NCI-H510A (cell line): Measurements from ENCODE around the gene ADAMTS20.
"Not testable (repeated sequence)": the region's sequence is repeated elsewhere in the genome, so short reads cannot be mapped to it uniquely, and the experiment has no call there.

ENCODE experiments used
- DNase-seq: peaks from one replicate; lab custom pipeline; 2025; lab: John Stamatoyannopoulos, UW

Gene ADAMTS20, protein sequence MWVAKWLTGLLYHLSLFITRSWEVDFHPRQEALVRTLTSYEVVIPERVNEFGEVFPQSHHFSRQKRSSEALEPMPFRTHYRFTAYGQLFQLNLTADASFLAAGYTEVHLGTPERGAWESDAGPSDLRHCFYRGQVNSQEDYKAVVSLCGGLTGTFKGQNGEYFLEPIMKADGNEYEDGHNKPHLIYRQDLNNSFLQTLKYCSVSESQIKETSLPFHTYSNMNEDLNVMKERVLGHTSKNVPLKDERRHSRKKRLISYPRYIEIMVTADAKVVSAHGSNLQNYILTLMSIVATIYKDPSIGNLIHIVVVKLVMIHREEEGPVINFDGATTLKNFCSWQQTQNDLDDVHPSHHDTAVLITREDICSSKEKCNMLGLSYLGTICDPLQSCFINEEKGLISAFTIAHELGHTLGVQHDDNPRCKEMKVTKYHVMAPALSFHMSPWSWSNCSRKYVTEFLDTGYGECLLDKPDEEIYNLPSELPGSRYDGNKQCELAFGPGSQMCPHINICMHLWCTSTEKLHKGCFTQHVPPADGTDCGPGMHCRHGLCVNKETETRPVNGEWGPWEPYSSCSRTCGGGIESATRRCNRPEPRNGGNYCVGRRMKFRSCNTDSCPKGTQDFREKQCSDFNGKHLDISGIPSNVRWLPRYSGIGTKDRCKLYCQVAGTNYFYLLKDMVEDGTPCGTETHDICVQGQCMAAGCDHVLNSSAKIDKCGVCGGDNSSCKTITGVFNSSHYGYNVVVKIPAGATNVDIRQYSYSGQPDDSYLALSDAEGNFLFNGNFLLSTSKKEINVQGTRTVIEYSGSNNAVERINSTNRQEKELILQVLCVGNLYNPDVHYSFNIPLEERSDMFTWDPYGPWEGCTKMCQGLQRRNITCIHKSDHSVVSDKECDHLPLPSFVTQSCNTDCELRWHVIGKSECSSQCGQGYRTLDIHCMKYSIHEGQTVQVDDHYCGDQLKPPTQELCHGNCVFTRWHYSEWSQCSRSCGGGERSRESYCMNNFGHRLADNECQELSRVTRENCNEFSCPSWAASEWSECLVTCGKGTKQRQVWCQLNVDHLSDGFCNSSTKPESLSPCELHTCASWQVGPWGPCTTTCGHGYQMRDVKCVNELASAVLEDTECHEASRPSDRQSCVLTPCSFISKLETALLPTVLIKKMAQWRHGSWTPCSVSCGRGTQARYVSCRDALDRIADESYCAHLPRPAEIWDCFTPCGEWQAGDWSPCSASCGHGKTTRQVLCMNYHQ (N-terminal part only)

DNA sequence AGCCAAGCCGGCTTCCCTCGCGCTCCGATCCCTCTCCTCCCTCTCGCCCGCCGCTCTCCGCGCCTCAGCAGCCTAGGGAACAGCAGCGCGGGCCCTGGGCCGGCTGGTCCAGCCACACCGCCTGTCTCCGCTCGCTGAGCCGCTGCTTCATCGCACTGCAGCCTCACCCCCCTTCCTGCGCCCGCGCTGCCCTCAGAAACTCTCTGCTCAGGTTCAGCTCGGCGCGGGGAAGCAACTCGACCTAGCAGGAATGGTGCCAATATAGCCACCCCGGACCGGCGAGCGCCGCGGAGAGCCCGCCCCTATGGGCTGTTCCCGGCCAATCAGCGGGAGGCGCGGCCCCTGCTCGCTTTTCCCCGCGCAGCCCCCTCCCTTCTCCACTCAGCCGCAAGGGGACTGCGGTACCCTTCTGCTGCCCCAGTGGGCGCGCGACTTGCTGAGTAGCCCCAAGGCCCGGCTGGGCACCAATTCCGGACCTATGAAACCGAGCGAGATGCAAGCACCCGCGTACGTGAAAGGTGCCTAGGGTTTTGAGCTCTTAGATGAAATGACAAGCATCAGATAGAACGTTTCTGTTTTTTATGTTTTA lies at the start of gene ADAMTS20:
ADAMTS20 (minus strand) TSS at position 233 of the 589 bp plus-strand sequence. CDS start 282 bp downstream, outside the sequence.
- no peak for DNase-seq

DNA sequence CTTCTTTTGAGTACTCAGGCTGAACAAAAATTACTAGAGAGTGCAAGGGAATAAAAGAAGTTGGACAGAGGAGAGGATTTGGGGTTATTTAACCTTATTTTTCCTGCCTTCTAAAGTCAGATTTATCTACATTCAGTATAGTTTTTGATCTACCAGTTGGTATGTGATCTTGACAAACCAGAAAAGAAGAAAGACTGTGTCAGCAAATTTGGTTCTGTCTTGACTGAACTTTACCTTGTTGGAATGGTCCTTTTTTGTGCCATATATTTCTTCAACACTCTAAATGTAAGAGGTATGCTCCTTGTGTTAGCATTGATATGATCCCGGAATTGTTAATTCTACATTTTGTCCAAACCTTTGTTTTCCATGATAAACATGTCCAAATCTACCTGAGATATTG lies 47.7 kb upstream of the ADAMTS20 start:
- DNase-seq: no peak

DNA sequence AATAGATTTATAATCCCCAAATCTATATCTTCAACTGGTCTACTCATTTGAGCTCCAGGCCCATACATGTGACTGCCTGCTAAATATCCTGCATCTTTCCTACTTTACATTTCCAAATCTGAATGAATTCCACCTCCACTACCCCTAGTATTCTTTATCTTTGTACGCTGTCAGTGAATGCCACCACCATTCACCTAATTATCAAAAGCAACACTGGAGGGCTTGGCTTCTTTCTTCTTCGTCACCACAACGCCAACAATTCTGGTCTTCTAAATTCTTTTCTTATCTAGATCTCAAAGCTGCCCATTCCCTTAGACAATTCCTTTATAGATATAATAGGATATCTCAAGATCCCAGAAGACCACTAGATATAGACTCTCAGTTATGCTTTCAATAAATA lies 47.1 kb upstream of the ADAMTS20 start:
- DNase-seq: no peak

DNA sequence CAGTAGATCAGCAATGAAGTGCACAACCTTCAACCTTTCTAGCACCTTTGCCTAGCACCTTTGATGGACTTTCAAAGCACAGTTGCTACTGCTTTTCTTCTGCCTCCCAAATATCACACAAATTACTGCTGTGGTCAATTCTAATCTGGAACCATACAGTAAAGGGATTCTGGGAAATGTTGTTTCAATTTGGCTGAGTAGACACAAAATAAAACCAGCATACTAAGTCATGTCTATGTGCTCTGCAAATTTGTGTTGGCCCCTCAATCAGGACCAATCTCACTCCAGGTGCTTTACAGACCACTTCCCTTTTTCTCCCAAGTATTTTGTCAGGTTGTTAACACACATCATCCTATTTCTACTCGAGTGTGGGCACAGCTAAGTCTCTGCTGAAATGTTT lies 38.3 kb upstream of the ADAMTS20 start:
- no peak for DNase-seq

DNA sequence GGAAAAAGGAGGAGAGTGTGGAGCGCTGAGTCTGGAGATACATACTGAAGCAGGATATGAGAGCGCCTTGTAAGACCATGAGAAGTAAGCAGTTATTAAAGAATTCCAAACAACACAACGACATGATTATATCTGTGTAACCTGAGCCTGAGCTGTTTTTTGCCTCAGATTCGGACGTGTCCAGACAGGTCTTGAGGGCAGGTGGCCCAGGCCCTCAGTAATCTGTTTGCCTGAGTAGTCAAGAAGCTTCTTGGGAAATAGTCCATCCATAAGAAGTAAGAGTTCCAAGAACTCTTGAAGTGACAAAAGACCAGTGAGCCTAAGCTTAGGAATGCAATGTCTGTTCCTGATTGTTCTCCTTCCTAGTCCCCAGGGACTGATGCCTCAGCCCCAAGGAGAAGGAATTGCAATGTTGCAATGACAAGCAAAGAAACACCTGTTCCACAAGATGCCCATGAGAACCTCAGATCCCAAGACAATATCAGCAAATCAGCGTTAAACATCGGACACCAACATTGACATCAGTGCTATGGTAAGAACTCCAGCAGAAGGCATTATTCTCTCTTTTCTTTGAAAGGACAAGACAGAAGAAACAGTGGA lies 34.7 kb upstream of the ADAMTS20 start:
- no peak for DNase-seq

DNA sequence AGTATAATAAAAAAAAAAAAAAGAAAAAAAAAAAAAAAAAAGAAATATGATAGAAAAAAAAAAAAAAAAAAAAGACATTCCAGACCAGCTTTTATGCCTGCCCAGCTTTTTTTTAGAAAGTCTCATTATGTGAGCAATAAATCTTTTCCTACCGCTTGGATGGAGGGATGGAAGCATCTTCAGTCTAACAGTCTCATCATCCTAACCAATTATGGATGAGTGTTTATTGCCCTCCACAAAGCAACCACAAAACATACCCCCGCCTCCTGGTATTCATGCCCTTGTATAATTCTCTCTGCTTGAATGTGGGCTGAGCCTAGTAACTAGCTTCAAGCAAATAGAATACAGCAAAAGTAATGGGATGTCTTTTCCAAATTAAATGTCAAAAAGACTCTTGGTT lies 33.7 kb upstream of the ADAMTS20 start:
- DNase-seq: no peak

DNA sequence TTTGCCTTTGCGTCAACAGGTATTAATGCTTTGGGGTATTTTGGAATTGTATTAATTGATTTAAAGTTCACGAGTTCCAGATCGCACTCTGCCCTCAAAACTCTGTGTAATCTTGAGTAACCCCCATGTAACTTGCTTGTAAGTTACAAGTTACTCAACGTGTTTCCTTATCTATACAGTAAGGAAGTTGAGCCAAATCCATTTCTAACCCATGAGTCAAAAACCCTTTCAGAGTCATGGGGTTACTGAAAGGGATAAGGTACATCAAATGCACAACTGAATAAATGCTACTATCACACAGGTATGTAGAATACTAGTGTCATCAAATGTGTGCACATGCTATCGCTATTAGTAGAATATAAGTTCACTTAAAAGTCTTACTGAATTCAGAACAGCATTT lies 28.6 kb upstream of the ADAMTS20 start:
- no peak for DNase-seq

DNA sequence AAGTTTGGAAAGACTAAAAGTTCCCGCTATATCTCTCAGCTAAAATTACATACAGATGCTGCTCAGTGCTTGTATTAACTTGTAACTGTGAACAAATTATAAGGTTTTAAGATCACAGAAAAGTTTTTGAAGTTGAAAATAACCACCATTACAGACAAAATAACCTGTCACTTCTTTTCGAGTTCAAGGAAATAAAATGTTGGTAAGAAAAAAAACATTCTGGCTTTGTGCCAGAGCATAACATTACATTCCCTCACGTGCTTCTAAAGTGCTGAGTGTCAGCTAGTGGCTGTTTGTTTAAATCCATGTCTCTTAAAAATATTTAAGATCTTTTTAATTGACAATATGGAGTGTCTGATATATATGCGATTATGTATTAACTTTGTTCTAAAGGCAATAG lies 27.2 kb upstream of the ADAMTS20 start:
- DNase-seq: no peak

DNA sequence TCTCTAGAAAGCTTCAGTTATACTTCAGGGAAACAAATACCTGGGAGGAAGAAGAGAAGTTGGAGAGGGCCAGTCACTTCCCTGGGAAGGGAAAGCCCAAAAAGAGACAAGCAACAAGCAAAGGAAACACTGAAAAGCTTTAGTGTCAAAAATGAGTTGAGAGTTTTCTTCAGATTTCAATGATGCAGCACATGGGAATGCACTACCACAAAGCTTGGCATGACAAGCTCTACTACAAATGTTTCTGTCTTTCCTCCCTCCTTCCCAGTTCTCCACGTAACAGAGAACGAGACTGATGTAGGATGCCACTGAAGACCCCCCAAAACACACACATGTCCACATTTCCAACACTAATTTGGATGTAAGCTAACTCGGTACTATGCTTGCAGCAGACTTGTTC lies 26.8 kb upstream of the ADAMTS20 start:
- no peak for DNase-seq

DNA sequence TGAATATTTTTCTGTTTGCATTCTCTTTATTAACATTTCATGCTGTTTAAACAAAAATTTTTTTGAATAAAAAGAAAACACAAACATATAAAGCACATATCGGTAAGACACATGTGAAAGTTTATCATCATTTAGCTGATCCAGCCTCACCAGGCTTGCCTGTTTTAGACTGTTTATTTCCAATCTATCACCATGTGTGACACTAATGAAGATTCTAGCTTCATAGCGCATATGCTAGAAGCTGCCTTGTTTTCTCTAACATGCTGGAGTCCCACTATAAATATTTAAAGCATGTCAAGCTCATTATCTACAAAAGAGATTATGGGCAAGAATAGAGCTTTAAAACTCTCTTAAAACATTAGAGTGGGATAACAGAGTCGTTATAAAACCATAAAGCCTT lies 25.4 kb upstream of the ADAMTS20 start:
- no peak for DNase-seq

DNA sequence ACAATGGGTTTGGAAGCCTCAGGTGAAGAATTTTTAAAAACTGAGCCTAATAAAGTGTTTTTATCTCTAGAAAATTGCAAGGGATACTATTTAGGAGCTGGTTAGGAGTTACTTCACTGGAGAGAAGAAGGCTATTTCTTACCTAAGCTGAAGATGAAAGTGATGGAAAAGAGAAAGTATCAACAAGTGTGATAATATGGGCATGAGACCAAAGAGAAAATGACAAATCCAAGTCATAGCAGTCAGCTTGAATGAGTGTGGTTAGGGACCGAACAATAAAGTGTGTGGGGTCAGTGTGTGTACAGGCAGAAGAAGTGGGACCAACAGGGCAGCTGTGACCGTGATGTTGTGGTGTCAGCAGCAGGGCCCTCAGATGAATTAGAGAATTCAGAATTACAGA lies 24.2 kb upstream of the ADAMTS20 start:
- DNase-seq: no peak

DNA sequence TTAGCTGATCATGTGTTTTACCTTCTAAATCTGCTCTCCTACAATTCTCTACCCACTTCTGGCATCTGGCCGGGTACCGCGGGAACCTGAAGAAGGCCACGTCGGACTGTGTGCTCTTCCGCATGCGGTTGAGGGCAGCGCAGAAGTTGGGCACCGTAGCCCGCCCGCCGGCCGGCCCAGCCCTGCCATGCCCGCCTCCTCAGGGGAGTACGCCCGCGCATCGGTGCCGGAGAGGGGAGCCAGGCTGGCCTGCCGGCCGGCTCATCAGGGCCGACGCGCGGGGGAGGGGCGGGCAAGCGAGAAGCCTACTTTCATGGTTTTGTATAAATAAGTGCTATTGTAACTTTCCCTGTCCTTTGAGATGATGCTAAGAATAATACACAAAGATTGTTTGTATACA lies 19.9 kb upstream of the ADAMTS20 start:
- no peak for DNase-seq

DNA sequence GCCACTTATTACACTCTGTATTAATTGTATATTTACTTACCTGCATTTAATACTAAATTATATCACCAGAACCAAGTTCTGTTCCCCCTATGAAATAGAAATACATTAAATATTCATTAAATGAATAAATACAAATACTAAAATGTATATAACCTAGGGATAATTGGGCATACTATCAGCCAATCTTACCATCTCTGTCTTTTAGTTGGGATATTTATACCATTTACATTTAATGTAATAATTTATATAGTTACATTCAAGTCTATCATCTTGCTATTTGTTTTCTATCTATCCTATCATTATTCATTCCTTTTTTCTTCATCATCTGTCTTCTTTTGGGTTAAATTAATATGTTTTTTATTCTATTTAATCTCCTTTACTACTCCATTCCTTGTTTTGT lies 4.1 kb upstream of the ADAMTS20 start:
- no peak for DNase-seq

DNA sequence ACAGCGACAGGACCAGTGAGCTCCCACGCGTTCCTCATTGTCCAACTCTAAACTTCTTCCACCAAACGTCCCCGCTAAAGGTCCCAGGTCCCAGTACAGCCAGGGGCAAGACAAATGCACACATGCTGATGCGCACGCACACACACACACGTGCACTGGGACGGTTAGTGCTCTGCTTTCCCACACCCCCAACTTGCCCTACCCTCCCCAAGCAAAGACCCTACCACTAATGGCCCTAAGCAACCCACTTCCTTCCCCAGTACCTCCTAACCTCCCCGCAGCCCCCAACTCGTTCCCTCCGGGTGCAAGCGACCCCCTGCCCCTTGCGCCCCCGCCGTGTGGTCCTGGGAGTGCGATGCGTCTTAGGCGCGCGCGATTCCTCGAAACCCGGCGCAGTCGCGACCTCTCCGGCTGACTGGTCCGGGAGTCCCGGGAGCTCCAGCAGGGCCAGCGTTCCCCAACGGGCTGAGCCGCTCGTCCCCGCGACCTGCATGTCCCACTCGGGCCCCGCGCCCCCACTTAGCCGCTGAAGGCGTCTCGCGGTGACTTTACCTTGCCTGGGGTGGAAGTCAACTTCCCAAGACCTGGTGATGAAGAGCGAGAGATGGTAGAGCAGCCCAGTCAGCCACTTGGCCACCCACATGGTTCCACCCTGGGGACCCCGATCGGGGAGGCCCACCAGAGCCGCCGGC lies 578 bp downstream of the ADAMTS20 start:
- DNase-seq: no peak

DNA sequence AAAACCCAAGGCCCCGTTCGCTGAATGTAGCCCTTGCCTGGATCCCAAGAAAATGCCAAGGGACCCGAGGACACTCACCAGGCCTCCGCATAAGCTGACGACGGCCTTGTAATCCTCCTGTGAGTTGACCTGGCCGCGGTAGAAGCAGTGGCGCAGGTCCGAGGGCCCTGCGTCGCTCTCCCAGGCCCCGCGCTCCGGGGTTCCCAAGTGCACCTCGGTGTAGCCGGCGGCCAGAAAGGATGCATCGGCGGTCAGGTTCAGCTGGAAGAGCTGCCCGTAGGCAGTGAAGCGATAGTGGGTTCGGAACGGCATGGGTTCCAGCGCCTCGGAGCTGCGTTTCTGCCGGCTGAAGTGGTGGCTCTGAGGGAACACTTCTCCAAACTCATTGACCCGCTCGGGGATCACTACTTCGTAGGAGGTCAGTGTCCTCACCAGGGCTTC lies 1.2 kb downstream of the ADAMTS20 start:
- DNase-seq: no peak

DNA sequence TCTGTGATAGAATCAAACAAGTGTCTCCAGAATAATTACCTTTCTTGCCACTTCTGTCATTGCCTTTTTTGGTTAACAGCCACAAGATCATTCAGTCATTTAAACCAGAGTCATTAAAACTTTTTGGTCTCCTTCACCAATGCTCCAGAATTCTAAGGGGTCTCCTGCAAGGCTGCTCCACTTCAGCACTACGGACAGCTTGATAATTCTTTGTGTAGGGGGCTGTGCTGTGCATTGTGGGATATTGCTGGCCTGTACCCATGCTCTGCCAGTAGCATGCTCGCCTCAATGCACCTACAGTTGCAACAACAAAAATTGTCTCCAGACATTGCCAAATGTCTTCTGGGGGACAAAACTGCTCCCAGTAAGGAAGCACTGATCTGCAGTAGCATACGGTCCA lies 7.3 kb downstream of the ADAMTS20 start:
- DNase-seq: no peak

DNA sequence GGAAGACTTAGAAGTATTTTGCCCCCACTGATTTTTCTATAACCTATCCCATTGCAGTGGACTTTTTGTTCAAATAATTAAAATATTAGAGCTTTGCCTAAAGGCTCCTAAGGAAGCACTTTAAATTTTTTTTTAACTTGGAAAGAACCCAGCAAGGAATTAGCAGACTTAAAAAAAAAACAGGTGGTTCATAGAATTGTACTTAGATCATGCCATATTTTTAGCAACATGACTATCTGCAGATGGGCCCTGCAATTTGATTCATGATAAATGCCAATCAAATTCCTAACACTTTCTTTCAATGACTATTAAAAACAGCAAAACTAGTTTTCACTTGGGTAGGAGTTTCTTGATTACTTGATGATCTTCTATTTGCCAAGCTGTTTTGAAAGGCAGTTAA lies 11.5 kb downstream of the ADAMTS20 start:
- no peak for DNase-seq

DNA sequence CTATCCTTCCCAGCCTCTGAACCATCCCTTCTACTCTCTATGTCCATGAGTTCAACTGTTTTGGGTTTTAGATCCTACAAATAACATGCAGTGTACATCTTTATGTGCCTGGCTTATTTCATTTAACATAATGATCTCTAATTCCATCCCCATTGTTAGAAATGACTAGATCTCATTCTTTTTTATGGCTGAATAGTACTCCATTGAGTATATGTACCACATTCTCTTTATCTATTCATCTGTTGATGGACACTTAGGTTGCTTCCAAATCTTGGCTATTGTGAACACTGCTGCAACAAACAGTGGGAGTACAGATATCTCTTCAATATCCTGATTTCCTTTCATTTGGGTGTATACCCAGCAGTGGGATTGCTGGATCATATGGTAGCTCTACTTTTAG lies 14.3 kb downstream of the ADAMTS20 start:
- not testable (repeated sequence) for DNase-seq

DNA sequence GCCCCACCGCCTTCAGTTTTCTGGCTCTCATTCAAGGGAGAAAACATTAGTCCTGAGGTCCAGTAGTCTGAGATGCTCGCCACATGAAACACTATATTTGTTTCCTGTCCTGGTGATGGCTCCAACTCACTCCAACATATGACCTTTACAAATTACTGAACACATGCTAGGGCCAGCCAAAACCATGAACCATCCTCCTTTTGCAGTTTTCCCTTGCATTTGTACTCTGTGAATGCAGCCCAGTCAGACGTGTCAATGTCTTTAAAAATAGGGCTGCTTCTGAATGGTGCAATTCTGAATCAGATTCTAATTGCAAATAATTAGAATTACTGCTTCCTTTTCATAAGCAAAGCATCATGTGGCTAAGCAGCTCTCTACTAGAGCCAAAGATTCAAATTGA lies 36.0 kb downstream of the ADAMTS20 start:
- no peak for DNase-seq

DNA sequence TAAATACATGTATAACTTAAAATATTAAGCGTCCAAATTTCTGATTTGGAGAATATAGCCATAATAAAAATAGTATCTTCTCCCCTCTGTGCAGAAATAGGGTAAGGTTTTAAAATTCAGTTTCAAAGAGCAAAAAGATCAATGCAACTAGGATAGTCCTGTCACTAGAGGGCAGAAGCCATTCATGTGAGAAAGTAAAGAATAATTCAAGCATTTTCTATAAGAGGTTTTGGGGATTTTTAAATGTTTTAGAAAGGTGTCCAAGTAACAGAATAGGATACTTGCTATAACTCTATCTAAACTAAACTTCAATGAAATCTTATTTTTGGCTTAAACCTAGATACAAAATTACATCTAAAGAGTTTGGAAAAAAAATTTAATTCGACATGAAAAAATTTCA lies 50.3 kb downstream of the ADAMTS20 start:
- DNase-seq: no peak

DNA sequence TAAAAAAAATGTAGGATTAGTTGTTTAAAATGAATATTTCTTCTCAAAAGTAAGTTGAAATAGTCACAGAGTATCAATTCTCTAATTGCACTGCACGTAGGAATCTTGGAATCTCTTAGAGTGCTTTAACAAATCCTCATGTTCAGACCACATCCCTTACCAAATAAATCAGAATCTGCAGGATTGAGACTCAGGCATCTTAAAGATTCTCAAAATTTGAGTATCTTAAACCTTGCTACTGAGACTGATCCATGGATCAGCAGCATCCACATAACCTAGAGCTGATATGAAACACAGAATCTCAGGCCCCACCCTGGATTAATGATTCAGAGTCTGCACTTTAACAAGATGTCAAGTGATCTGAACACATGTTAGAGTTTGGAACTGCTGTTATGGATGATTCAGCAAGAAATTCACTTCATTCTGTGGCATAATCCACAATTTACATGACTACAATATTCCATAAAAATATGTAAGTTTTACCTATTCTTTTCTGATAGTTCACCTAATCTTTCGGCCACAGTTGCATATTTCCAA lies 58.7 kb downstream of the ADAMTS20 start:
- DNase-seq: no peak
